Measurements from ENCODE around the gene BOD1.

GRCh38 chr5:173663352-173664153, 47.1 kb upstream of the BOD1 start:
- no peak for TF ChIP-seq CBX5 (IDR thresholded peaks at IDR 0.05; ENCODE audit: borderline replicate concordance, low read depth)
- no peak for TF ChIP-seq SMC3 (conservative IDR thresholded peaks at IDR 0.05; ENCODE audit: insufficient read depth, low read depth, low read length)
- no peak for TF ChIP-seq FOXA1 (IDR thresholded peaks at IDR 0.05; ENCODE audit: borderline replicate concordance)
- no peak for TF ChIP-seq ZBTB7A (IDR thresholded peaks at IDR 0.05; ENCODE audit: borderline replicate concordance, control insufficient read depth, low read depth, low read length)
- no peak for TF ChIP-seq ETS2 (tag; IDR thresholded peaks at IDR 0.05; ENCODE audit: borderline replicate concordance, poor library complexity, severe bottlenecking)
- TF ChIP-seq ZNF277 (CRISPR knock-in tag; IDR thresholded peaks at IDR 0.05; ENCODE audit: borderline replicate concordance), result no peak
- no peak for TF ChIP-seq TCF7 (IDR thresholded peaks at IDR 0.05; ENCODE audit: borderline replicate concordance)
- TF ChIP-seq TAF1 (IDR thresholded peaks at IDR 0.05; ENCODE audit: control insufficient read depth, extremely low read depth, insufficient read depth, low read length, severe bottlenecking), result no peak

Measured in K562 (cell line).